Neural cell (in vitro differentiated cells): Measurements from ENCODE around the gene COL6A3. TPM values are rescaled to one million over a fixed set of nuclear protein-coding genes. Genes with fewer than 3 reads are reported as not detected.

Source experiments
- H2AFZ ChIP-seq: fragments of 200-600, 300-800 bp; sonication (generic), shearing (Covaris generic); 2 replicates; pipeline ENCODE4 v1.6.0; 2014; ENCODE audit warnings: low read depth, mild to moderate bottlenecking, antibody characterized with exemption, low read length, moderate library complexity
- H3F3A ChIP-seq: fragments of 200-600 bp; shearing (Covaris generic); 2 replicates; pipeline ENCODE4 v1.6.1; 2016; ENCODE audit warnings: mild to moderate bottlenecking, moderate library complexity, mixed read lengths, antibody characterized with exemption, low read length; ENCODE audit not compliant: insufficient read depth, poor library complexity, severe bottlenecking
- H3K27ac ChIP-seq: fragments of 200-600, 300-800 bp; sonication (generic), shearing (Covaris generic); 2 replicates; pipeline ENCODE4 v1.5.1; 2014; ENCODE audit warnings: mild to moderate bottlenecking, low read length, moderate library complexity
- H3K27me3 ChIP-seq: fragments of 300-800, 200-600 bp; sonication (generic), shearing (Covaris generic); 2 replicates; pipeline ENCODE4 v1.6.0; 2014; ENCODE audit warnings: mild to moderate bottlenecking, low read depth, low read length, moderate library complexity; ENCODE audit not compliant: insufficient read depth
- H3K36me3 ChIP-seq: fragments of 300-800, 200-600 bp; sonication (generic), shearing (Covaris generic); 2 replicates; pipeline ENCODE4 v1.5.1; 2014; ENCODE audit warnings: mild to moderate bottlenecking, antibody characterized with exemption, low read length, moderate library complexity; ENCODE audit not compliant: insufficient read depth
- H3K4me2 ChIP-seq: fragments of 300-800, 200-600 bp; sonication (generic), shearing (Covaris generic); 2 replicates; pipeline ENCODE4 v1.6.0; 2014; ENCODE audit warnings: mild to moderate bottlenecking, low read length
- H3K4me3 ChIP-seq: fragments of 300-800, 200-600 bp; sonication (generic), shearing (Covaris generic); 2 replicates; pipeline ENCODE4 v1.5.1; 2014; ENCODE audit warnings: mild to moderate bottlenecking, low read length, moderate library complexity
- H3K79me2 ChIP-seq: fragments of 200-600 bp; shearing (Covaris generic); replicated peaks from 2 replicates; pipeline ENCODE4 v1.6.0; 2014; ENCODE audit warnings: mild to moderate bottlenecking, low read length, moderate library complexity; ENCODE audit not compliant: insufficient read depth
- H3K9ac ChIP-seq: fragments of 300-800, 200-600 bp; sonication (generic), shearing (Covaris generic); 2 replicates; pipeline ENCODE4 v1.6.1; 2016; ENCODE audit warnings: mild to moderate bottlenecking, low read length, mixed read lengths
- H3K9me2 ChIP-seq: fragments of 200-600 bp; shearing (Covaris generic); 2 replicates; pipeline ENCODE4 v1.6.1; 2016; ENCODE audit warnings: mild to moderate bottlenecking, low read length, mixed read lengths; ENCODE audit not compliant: insufficient read depth
- H3K9me3 ChIP-seq: fragments of 200-600, 300-800 bp; sonication (generic), shearing (Covaris generic); 2 replicates; pipeline ENCODE4 v1.6.1; 2016; ENCODE audit warnings: mild to moderate bottlenecking, mixed run types, low read length, moderate library complexity, mixed read lengths
- H4K20me1 ChIP-seq: fragments of 200-600 bp; shearing (Covaris generic); 2 replicates; pipeline ENCODE4 v1.6.1; 2016; ENCODE audit warnings: mild to moderate bottlenecking, mixed run types; ENCODE audit not compliant: insufficient read depth
- CTCF ChIP-seq: fragments of 450-650 bp; IDR thresholded peaks from 2 replicates; pipeline ENCODE4 v1.5.1; 2014; ENCODE audit warnings: antibody characterized with exemption, mild to moderate bottlenecking, moderate library complexity; ENCODE audit not compliant: poor library complexity, severe bottlenecking
- EP300 ChIP-seq: fragments of 450-650 bp; conservative IDR thresholded peaks from 2 replicates; pipeline ENCODE4 v1.6.1; 2014; ENCODE audit warnings: antibody characterized with exemption, mild to moderate bottlenecking, moderate library complexity; ENCODE audit not compliant: poor library complexity, severe bottlenecking
- EZH2 ChIP-seq: fragments of 200-600, 300-800 bp; shearing (Covaris generic), sonication (generic); IDR thresholded peaks from 2 replicates; pipeline ENCODE4 v1.6.1; 2014; ENCODE audit warnings: antibody characterized with exemption, low read length, borderline replicate concordance, mild to moderate bottlenecking; ENCODE audit not compliant: insufficient read depth, poor library complexity, severe bottlenecking
- MXI1 ChIP-seq: fragments of 450-650 bp; conservative IDR thresholded peaks from 2 replicates; pipeline ENCODE4 v1.6.1; 2014; ENCODE audit warnings: antibody characterized with exemption, mild to moderate bottlenecking; ENCODE audit not compliant: poor library complexity, severe bottlenecking
- POLR2AphosphoS5 ChIP-seq: IDR thresholded peaks from 2 replicates; pipeline ENCODE4 v1.6.1; 2012
- RAD21 ChIP-seq: fragments of 450-650 bp; conservative IDR thresholded peaks from 2 replicates; pipeline ENCODE4 v1.6.1; 2014; ENCODE audit warnings: antibody characterized with exemption, mild to moderate bottlenecking, moderate library complexity
- SMC3 ChIP-seq: fragments of 450-650 bp; conservative IDR thresholded peaks from 2 replicates; pipeline ENCODE4 v1.6.1; 2014; ENCODE audit warnings: antibody characterized with exemption, mild to moderate bottlenecking, moderate library complexity; ENCODE audit not compliant: poor library complexity
- TAF1 ChIP-seq: IDR thresholded peaks from 2 replicates; pipeline ENCODE4 v1.6.1; 2012; ENCODE audit warnings: low read depth
- polyA plus RNA-seq: library from polyadenylated mRNA; depleted of rRNA; stranded (reverse); fragments of >200 nt; gene quantifications from 2 replicates; pipeline ENCODE4 v1.2.3, GENCODE V29; 2014
- TF ChIP-seq, protein P1 (sequence below): IDR thresholded peaks from 2 replicates; pipeline ENCODE4 v1.6.1; 2012; ENCODE audit warnings: borderline replicate concordance

The COL6A3 gene
- polyA plus RNA-seq, 1 donor from 2014 or later = 0.05 TPM

GRCh38 chr2:237408335-237409000, 5.5 kb downstream of the COL6A3 start:
- no peak overlapping the region for H3K9ac ChIP-seq
- no peak overlapping the region for H3K27ac ChIP-seq
- H2AFZ ChIP-seq = no peak overlapping the region
- no peaks in the 10 kb centered on the region for H3K9me2 ChIP-seq
- no peak overlapping the region for H3K4me2 ChIP-seq
- no peaks in the 10 kb centered on the region for H3K79me2 ChIP-seq
- H4K20me1 ChIP-seq = no peaks in the 10 kb centered on the region
- TF ChIP-seq, protein P1, sequence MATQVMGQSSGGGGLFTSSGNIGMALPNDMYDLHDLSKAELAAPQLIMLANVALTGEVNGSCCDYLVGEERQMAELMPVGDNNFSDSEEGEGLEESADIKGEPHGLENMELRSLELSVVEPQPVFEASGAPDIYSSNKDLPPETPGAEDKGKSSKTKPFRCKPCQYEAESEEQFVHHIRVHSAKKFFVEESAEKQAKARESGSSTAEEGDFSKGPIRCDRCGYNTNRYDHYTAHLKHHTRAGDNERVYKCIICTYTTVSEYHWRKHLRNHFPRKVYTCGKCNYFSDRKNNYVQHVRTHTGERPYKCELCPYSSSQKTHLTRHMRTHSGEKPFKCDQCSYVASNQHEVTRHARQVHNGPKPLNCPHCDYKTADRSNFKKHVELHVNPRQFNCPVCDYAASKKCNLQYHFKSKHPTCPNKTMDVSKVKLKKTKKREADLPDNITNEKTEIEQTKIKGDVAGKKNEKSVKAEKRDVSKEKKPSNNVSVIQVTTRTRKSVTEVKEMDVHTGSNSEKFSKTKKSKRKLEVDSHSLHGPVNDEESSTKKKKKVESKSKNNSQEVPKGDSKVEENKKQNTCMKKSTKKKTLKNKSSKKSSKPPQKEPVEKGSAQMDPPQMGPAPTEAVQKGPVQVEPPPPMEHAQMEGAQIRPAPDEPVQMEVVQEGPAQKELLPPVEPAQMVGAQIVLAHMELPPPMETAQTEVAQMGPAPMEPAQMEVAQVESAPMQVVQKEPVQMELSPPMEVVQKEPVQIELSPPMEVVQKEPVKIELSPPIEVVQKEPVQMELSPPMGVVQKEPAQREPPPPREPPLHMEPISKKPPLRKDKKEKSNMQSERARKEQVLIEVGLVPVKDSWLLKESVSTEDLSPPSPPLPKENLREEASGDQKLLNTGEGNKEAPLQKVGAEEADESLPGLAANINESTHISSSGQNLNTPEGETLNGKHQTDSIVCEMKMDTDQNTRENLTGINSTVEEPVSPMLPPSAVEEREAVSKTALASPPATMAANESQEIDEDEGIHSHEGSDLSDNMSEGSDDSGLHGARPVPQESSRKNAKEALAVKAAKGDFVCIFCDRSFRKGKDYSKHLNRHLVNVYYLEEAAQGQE = no peak
- TF ChIP-seq SMC3 (no peak), MXI1 (no peak), CTCF (no peak), POLR2AphosphoS5 (no peak), TAF1 (no peak), EZH2 (no peak)
- H3K36me3 ChIP-seq = no peaks in the 10 kb centered on the region
- H3K27me3 ChIP-seq = no peaks in the 10 kb centered on the region
- H3K4me3 ChIP-seq = no peak overlapping the region
- H3F3A ChIP-seq = no peaks in the 10 kb centered on the region
- no peaks in the 10 kb centered on the region for H3K9me3 ChIP-seq

DNA sequence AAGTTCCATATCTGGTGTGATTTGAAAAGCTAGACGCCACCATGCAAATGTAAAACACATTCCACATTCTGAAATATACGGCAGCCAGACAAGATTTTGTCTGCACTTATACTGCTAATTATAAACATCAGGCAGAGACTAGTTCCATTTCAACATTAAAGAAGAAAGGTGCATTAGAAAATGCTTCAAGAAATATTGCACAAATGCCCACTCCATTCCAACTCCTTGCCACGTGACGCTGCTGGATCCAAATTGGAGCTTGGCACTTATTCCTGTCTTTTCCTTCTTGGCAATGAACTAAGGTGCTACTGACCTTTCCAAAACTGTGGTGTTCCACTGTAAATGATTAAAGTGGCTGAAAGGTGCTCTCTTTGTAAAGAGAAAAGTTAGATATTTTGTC, 6.3 kb downstream of the COL6A3 start:
- Histone ChIP-seq H2AFZ (no peak overlapping the region), H3K36me3 (no peaks in the 10 kb centered on the region), H3F3A (no peaks in the 10 kb centered on the region), H3K4me2 (no peak overlapping the region), H4K20me1 (no peaks in the 10 kb centered on the region), H3K27ac (no peak overlapping the region), H3K9ac (no peak overlapping the region), H3K4me3 (no peak overlapping the region), H3K9me3 (no peaks in the 10 kb centered on the region), H3K27me3 (no peaks in the 10 kb centered on the region), H3K79me2 (no peaks in the 10 kb centered on the region), H3K9me2 (no peaks in the 10 kb centered on the region)
- TF ChIP-seq TAF1 = no peak
- TF ChIP-seq MXI1 = no peak
- no peak for TF ChIP-seq EP300
- no peak for TF ChIP-seq SMC3
- no peak for TF ChIP-seq POLR2AphosphoS5
- TF ChIP-seq EZH2 = no peak
- TF ChIP-seq, protein P1 = no peak
- TF ChIP-seq CTCF = no peak
- TF ChIP-seq RAD21 = no peak
